Measurements from ENCODE around the gene LAPTM4A. TPM values are rescaled to one million over a fixed set of nuclear protein-coding genes. Genes with fewer than 3 reads are reported as not detected.
"Not testable (repeated sequence)": the region's sequence is repeated elsewhere in the genome, so short reads cannot be mapped to it uniquely, and the experiment has no call there.

Gene LAPTM4A
- total RNA-seq, 4 donors from 2014 or later: 138 to 216 (median 191) TPM

- Histone ChIP-seq H3K4me1 (peaks cover 0 to 39% (median 0%) of the 10 kb centered on the region in 4 donors), H3K27me3 (no peaks in the 10 kb centered on the region), H3K4me3 (no peak overlapping the region), H3K27ac (peak overlapping the region in 2 of 4 donors; percentile 50 to 61), H3K9me3 (no peaks in the 10 kb centered on the region), H3K36me3 (no peaks in the 10 kb centered on the region)
- DNase-seq (ENCODE audit: low spot score in 2 of 2): no peak
- WGBS, 2 donors: 88 to 91% methylated on average over 12 to 15 of the region's 15 CpGs
- no peak for TF ChIP-seq POLR2A (IDR thresholded peaks at IDR 0.05)
- TF ChIP-seq CTCF (IDR thresholded peaks at IDR 0.05): no peak
- no peak for TF ChIP-seq EP300 (IDR thresholded peaks at IDR 0.05)
These were observed 40.9 kb upstream of the LAPTM4A start for GRCh38 chr2:20092226-20092900.

GRCh38 chr2:20091305-20091991 lies 40.0 kb upstream of the LAPTM4A start:
- peak; percentile 57 to 73 for DNase-seq (ENCODE audit: low spot score in 2 of 2)
- no peaks in the 10 kb centered on the region for H3K9me3 ChIP-seq
- peak in 1 of 2 donors; percentile 82 for TF ChIP-seq EP300 (IDR thresholded peaks at IDR 0.05)
- TF ChIP-seq POLR2A (IDR thresholded peaks at IDR 0.05): no peak
- peaks cover 0 to 39% (median 0%) of the 10 kb centered on the region in 4 donors for H3K4me1 ChIP-seq
- H3K36me3 ChIP-seq: no peaks in the 10 kb centered on the region
- H3K4me3 ChIP-seq: no peak overlapping the region
- 47 to 48% methylated on average over 11 of the region's 11 CpGs for WGBS, 2 donors
- peak overlapping the region in 3 of 4 donors; percentile 12 to 61 (median 50) for H3K27ac ChIP-seq
- no peaks in the 10 kb centered on the region for H3K27me3 ChIP-seq

GRCh38 chr2:20089715-20090464 lies 38.5 kb upstream of the LAPTM4A start:
- Histone ChIP-seq H3K9me3 (no peaks in the 10 kb centered on the region), H3K27ac (no peak overlapping the region), H3K4me3 (no peak overlapping the region), H3K4me1 (peaks cover 0 to 39% (median 0%) of the 10 kb centered on the region in 4 donors), H3K27me3 (no peaks in the 10 kb centered on the region), H3K36me3 (no peaks in the 10 kb centered on the region)
- WGBS, 2 donors: 91 to 92% methylated on average over 9 of the region's 9 CpGs
- TF ChIP-seq EP300 (IDR thresholded peaks at IDR 0.05): no peak
- TF ChIP-seq POLR2A (IDR thresholded peaks at IDR 0.05): no peak
- TF ChIP-seq CTCF (IDR thresholded peaks at IDR 0.05): no peak
- DNase-seq (ENCODE audit: low spot score in 2 of 2): no peak

GRCh38 chr2:20085909-20086308 lies 34.5 kb upstream of the LAPTM4A start:
- H3K4me1 ChIP-seq; DNase-seq (ENCODE audit: low spot score in 2 of 2); H3K36me3 ChIP-seq; H3K4me3 ChIP-seq; H3K9me3 ChIP-seq; H3K27me3 ChIP-seq; H3K27ac ChIP-seq: not testable (repeated sequence)
- WGBS, 2 donors: 72 to 74% methylated on average over 4 of the region's 4 CpGs

GRCh38 chr2:20082812-20083211 lies 31.4 kb upstream of the LAPTM4A start:
- H3K4me3 ChIP-seq; H3K9me3 ChIP-seq; H3K27me3 ChIP-seq; H3K4me1 ChIP-seq; DNase-seq (ENCODE audit: low spot score in 2 of 2); H3K27ac ChIP-seq; H3K36me3 ChIP-seq: not testable (repeated sequence)
- WGBS, 2 donors: 92 to 93% methylated on average over 8 of the region's 8 CpGs

- 88 to 98% methylated on average over 2 of the region's 2 CpGs for WGBS, 2 donors
- no peaks in the 10 kb centered on the region for H3K36me3 ChIP-seq
- DNase-seq (ENCODE audit: low spot score in 2 of 2): no peak
These were observed 30.4 kb upstream of the LAPTM4A start for GRCh38 chr2:20081841-20082240.

More at GRCh38 chr2:20081841-20082240, 30.4 kb upstream of the LAPTM4A start:
- Histone ChIP-seq H3K4me3 (no peak overlapping the region), H3K27me3 (no peaks in the 10 kb centered on the region), H3K27ac (no peak overlapping the region), H3K9me3 (no peaks in the 10 kb centered on the region), H3K4me1 (no peaks in the 10 kb centered on the region)
- TF ChIP-seq POLR2A (IDR thresholded peaks at IDR 0.05) (no peak), EP300 (IDR thresholded peaks at IDR 0.05) (no peak), CTCF (IDR thresholded peaks at IDR 0.05) (no peak)
